Fibroblast of peridontal ligament (primary cell): ENCODE measurements around the gene GLMN.

Experiments
- DNase-seq: peaks from one replicate; pipeline ENCODE4 v3.0.0-alpha.2; 2010; ENCODE audit errors: extremely low read depth

The GLMN gene

DNA sequence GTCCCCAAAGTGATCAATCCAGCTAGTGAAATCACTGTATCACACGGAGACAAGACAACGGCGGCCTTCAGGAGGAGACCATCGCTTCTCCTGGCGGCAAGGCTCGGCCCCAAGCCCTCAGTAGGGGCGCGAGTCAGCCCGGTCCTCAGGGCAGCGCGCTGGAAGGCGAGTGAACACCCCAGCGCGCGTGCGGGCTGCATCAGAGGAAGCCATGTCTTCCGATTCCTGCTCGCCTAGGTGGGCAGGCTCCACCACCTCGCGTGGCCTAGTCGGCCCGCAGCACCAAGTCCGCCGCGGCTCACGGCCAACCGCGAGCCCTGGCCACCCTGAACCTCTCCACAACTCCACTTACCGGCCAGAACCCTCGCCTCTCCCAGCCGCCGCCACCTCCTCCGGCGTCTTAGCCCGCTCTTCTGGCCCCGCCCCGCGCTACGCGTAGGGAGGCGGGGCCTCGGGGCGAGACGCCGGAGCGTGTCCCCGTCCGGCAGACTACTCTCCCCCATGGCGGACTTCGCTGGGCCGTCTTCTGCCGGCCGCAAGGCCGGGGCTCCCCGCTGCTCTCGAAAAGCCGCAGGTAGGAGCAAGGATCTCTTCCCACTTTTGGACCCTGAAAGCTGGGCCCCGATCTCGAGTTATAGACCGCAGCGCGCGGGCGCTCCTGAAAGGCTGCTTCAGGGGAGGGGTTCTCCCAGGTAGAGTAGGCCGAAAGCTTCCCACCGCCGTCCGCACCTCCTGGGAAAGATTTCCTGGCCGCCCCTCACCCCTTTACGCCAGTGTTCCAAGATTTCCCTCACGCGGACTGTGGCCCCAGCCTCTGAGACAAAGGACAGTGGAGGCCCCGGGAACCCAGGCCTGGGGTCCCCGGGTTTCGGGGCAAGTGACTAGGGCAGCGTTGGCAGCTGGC lies at the start of gene GLMN, which contains the start of gene RPAP2:
Gene GLMN, minus strand, starts transcription at position 415 of the 904 bp plus-strand sequence. CDS start 988 bp downstream, outside the sequence.
Gene RPAP2, plus strand, starts transcription at position 487 of the 904 bp plus-strand sequence. Its CDS starts 15 bp downstream, at position 502.
- DNase-seq, result peak; percentile 73

DNA sequence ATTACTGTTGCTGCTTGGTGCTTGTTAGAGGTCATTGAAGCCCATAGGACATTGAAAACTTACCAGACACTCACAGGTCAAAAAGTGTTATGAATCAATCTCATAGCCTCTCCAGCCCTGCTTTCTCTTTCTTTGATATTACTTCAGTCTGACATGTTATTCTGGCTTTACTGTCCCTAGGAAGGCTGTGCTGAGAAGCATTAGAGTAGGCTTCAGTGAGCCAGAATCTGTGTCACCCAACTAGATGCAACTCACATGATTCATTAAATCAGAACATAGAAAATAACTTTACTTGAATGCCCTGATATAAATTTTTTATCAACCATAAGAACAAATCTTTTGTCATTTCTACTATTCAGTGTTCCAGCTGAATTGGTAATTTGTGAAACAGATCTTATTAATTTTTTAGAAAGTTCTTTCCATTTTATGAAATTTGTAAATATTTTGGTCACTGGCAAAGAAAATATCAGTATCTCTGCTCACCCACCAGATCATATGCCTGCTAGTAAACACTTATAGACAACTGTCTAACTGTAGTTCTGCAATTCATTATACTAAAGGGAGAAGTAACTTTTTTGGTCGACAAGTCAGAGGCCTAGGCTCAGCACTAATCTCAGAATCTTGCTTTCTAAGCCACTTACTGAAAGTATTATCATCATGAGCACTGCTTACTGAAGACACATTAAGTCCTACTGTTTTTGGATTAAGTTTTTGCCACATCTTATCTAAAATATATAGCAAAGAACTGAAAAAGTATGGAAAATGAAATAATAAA lies 48.3 kb upstream of the GLMN start:
- no peak for DNase-seq

DNA sequence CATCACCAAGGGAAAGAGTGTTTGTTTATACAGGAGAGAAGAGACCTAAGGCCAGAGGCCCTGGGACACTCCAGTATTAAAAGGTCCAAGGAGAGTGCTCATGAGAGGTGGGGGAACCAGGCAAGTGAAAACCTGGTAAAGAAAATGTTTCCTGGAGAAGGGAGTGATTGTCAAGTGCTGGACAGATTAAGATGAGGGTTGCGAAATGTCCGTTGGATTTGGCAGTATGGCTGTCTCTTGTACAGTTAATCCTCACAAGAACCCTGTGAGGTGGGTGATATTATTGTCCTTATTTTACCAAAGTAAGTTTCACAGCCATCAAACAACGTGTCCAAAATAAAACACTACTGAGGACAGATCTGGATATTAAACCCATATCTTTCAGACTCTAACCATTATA lies 44.3 kb upstream of the GLMN start:
- DNase-seq, result no peak

- no peak for DNase-seq
These were observed 43.6 kb upstream of the GLMN start for GRCh38 chr1:92342401-92342800.

- no peak for DNase-seq
These were observed 41.4 kb upstream of the GLMN start for GRCh38 chr1:92340154-92340553.

DNA sequence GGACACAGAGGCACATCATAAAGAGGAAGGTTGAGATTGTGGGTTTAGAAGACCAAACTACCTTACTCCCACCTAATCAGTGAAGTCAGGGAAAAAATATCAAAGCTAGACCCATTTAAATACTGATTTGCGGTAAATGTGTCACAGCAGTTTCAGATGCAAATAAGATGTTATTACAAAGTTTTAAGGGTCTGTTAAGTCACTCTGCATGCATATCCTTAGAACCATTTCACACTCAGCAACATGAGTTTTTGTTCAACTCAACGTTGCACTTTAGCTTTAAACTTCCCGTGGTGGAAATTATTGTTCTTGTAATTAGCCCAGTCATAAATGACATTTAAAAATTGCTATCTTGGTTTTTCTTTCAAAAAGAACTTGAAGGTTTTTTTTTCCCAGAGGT lies 34.9 kb upstream of the GLMN start:
- no peak for DNase-seq

GRCh38 chr1:92329347-92330129 lies 30.8 kb upstream of the GLMN start:
- DNase-seq, result peak; percentile 50

DNA sequence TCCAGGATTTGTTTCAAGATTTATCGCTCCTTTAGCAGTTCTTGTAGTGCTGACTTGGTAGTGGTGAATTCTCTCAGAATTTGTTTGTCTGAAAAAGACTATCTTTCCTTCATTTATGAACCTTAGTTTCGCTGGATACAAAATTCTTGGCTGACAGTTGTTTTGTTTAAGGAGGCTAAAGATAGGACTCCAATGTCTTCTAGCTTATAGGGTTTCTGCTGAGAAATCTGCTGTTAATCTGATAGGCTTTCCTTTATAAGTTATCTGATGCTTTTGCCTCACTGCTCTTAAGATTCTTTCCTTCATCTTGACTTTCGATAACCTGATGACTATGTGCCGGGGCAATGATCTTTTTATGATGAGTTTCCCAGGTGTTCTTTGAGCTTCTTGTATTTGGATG lies 29.0 kb upstream of the GLMN start:
- no peak for DNase-seq

DNA sequence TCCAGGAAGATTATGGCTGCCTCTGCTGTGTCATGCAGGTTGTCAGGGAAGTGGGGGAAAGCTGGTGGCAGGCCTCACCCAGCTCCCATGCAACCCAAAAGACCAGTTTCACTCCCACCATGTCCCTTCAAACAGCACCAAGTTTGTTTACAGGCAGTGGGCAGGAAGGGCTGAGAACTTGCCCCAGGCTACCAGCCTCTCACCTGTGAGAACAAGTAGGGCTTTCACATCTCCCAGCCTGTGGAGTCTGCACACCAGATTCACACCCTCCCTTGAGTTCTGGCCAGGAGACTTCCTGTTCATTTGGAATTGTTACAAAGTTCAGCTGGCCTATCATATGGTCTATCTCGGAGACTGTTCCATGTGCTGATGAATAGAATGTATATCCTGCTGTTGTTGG lies 27.9 kb upstream of the GLMN start:
- no peak for DNase-seq

DNA sequence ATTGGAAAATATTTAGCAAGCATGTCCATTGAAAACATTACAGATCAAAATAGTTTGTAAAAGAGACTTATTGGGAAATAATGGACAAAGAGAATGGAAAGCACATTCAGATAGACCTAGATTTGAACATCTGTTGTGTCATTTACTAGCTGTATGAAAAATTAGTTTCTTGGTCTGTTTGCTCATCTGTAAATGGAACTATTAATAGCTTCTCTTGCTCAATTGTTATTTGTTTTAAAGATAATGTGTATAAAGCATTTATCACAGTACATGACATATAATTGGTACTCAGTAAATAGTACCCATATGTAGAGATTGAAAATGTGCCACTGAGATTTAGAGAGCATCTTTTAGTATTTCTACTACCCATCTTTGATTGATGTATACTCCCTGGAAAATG lies 26.0 kb upstream of the GLMN start:
- no peak for DNase-seq

DNA sequence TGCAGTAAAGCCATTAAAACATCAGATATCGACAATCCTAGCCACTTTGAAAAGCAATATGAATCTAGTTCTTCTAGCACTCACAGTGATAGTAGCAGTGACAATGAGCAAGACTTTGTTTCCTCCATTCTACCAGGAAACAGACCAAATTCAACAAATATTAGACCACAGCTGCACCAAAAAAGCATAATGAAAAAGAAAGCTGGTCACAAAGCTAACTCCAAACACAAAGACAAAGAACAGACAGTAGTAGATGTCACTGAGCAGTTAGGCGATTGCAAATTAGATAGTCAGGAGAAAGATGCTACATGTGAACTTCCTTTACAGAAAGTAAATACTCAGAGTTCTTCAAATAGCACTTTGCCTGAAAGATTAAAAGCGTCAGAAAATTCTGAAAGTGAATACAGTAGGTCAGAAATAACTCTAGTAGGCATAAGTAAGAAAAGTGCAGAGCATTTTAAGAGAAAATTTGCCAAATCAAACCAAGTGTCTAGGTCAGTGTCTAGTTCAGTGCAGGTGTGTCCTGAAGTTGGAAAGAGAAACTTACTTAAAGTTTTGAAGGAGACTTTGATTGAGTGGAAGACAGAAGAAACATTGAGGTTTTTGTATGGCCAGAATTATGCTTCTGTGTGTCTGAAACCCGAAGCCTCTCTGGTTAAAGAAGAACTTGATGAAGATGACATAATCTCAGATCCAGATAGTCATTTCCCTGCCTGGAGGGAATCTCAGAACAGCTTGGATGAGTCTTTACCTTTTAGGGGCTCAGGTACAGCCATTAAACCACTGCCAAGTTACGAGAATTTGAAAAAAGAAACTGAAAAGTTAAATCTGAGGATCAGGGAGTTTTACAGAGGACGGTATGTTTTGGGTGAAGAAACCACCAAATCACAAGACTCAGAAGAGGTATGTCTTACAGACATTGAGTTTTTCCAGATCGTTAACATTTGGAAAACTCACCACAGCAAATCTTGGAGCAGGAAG lies 25.0 kb upstream of the GLMN start:
- DNase-seq, result no peak

DNA sequence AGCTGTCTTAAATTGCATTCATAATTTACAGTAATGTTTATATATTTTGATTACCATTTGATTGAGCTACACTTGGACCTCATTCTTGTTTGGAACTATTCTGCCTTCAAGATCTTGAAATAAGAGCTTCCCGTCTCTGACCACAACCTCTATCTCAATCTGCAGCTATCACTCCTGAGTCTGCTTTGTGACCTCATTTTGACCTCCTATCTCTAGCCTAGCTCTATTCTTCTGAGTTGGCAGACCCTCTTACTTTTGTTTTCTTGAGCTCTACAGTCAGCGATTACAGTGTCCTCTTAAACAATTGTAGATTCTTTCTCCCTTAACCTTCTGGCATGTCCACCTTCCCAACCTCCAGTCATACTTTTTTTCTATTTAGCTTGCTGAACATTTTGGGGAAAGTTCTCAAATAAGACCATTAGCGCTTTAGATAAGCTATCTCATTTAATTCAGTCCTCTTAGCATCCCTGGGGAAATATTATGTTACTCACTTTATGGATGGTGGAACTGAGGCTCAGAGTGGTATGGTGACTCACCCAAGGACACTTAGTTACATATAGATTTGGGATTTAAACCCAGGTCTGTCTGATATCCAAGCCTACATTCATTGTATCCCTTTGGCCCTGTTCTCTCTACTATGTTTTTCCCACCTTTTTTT lies 19.2 kb upstream of the GLMN start:
- no peak for DNase-seq

DNA sequence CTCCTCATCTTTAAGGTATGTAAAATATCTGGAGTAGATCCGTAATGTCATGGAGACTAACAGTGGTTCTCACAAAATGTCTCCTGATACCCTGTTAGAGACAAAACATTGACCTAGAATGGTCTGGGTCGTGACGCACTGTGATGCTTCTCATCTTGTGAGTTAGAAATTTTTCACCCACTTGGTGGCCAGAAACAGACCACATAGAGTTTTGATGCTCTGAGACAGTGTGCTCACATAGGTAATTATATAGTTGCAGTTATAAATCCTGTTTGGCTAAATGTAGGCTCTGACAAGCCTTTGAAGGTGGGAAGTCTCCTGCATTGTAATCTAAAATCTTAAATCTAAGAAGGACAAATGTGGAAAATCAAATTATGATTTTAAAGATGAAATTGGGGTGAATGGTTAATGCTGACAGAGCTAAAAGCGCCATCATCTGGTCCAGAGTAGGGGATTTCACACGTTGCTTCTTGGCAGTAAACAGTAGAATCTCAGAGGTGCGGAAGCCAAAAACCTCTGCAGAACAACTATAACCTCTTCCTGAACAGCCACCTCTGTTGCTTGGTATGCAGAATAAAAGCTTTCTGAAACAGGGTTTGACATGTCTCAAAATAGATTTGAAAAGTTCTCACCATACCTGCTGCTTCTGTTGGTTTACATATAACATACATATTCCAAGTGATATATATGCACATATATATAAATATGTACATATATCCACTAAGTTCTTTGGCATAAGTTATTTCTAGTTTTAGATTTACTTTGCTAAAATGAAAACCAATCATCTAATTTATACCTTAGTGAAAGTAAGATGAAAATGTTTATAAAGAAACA lies 17.2 kb upstream of the GLMN start:
- DNase-seq, result no peak

DNA sequence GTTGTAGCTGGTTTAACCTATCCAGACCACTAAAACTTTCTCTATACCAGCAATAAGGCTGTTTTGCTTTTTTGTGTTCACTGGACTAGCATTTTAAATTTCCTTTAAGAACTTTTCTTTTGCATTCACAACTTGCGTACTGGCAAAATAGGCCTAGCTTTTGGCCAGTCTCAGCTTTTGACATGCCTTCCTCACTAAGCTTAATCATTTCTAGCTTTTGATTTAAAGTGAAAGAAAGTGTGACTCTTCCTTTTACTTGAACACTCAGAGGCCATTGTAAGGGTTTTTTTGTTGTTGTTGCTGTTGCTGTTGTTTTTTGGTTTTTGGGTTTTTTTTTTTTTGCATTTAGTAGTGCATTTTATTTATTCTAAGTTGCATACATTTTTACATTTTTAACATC lies 15.2 kb upstream of the GLMN start:
- no peak for DNase-seq

DNA sequence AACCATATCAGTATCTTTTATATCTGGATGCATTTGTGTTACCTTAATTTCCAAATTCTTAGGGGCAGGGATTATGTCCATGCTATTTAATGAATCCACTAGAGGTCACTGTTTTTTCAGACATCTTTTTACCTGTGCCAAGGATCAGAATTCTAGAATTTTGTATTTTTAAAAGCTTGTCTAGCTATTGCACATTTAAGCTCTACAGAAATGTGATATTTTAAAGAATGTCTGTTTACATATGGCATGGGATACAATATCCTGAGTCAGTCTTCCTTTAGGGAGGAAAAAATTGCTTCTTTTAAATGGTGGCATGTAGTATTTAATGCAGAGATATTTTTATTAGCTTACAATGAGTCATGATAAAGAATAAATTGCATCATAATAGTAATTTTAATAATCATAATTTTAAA lies 11.4 kb upstream of the GLMN start:
- peak; percentile 57 for DNase-seq

GRCh38 chr1:92307980-92308379 lies 9.2 kb upstream of the GLMN start:
- DNase-seq, result no peak

- DNase-seq, result no peak
These were observed 7.2 kb upstream of the GLMN start for GRCh38 chr1:92306020-92306419.

- DNase-seq, result no peak
These were observed 2.2 kb upstream of the GLMN start for GRCh38 chr1:92301021-92301420.

DNA sequence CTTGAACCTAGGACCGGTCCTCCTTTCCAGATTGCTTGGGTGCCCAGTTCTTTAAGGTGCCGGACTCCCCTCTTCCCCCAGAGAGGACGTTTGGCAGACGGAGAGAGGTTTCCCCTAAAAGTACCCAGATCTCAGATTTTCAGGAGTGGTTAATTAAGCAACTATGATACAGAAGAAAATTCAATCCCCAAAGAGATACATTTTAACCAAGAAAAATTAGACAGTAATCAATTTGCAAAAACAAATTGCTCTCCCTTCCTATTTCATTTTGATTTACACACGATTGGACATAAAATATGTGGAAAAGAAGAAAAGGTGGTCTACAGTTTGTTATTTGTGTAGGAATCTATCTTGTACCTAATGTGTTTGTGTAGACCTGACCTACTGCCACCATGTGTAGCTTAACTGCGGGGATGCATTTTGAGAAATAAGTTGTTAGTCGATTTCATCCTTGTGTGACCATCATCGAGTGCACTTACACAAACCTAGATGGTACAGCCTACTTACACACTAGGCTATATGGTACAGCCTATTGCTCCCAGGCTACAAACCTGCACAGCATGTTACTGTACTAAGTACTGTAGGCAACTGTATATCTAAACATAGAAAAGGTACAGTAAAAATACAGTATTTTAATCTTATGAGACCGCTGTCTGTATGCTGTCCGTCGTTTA lies 827 bp upstream of the GLMN start:
- DNase-seq, result peak; percentile 18
